GM21390 (cell line): ENCODE measurements around the gene MAN2B2.
"Not testable (repeated sequence)": the region's sequence is repeated elsewhere in the genome, so short reads cannot be mapped to it uniquely, and the experiment has no call there.

Source experiments
- ATAC-seq: cut with Tn5 transposase; IDR thresholded peaks from one replicate; pipeline ENCODE4 v1.9.1; 2021; ENCODE audit not compliant: unreplicated experiment

Gene MAN2B2

DNA sequence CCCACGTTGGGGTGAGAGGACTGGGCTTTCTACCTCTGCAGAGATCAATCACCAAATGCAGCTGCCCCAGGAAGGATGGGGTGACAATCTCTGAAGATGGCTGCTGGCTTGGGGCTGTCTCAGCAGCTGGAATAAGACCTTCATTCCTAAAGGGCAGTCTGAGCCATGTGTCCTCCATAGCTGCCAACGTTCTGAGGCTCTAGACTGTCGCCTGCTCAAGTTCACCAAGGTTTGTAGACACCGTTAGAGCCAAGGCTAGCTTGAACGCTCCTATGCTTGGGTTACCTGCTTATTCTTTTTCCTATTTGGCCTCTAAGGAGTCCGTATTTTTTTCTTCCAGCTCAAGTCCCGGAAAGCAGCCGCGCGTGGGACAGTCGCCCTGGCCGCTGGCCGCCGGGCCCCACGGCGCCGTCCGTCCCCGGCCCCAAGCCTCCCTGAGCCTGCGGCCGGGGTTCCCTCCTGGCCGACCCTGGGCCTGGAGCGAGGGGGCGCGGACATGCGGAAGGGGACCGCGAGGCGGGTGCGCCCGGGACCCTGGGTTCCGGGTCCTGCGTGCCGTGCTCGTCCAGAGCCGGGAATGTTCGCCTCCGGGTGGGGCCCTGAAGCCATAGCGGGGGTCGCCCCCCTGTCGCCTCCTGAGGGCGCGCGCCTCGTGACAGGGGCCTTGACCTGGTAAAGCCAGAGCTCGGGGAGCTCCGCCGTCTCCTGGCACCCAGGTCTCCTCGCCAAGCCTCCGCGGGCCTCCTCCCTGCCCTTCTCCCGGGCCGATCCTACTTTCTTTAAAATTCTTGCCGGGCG lies 88.8 kb downstream of the MAN2B2 start:
- ATAC-seq = no peak

DNA sequence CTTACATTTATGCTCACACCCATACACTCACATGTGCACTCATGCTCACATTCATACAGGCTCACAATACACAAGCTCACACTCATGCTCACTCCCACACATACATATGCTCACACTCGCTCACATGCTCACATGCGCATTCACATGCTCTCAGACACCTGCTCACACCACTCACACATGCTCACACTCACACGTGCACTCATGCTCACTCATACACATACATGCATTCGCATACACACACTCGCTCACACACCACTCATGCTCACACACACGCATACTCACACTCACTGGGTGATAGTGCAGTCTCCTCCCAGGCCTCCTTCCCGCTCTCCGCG lies 90.3 kb downstream of the MAN2B2 start:
- no peak for ATAC-seq

DNA sequence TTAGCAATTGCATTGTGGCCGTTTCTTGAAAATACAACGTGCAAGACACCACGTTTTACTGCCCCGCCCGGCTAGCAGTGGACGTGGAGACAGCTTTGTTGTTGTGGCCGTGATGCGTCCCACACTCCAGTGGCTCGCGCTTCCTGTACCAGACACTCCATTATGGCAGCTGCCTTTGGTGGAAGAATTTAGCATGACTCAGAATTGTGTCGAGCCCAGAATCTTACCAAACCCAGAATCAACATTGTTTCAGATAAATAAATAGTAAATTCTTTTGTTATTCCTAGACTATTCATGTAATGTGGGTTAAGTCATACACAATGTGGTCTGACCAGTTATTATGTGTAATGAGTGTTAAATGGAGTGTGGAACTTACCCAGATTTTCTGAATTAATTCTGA lies 93.4 kb downstream of the MAN2B2 start:
- ATAC-seq = no peak

DNA sequence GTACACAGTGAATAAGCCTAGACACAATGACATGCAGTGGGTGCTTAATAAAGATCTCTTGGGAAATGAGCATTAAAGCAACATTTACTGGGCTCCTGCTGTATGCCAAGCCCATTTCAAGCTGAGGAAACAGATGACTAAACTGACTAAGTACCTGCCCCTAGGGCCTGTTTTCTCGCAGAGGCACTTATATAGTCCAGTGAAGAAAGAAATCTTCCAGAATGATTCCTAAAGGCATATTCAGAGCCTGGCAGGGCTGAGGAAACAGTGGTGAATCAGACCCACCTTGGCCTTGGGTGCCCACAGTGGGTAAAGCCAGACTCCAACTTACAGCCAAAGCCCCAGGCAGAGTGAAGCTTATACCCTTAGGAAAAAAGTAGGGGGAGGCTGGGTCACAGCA lies 96.7 kb downstream of the MAN2B2 start:
- ATAC-seq = no peak

DNA sequence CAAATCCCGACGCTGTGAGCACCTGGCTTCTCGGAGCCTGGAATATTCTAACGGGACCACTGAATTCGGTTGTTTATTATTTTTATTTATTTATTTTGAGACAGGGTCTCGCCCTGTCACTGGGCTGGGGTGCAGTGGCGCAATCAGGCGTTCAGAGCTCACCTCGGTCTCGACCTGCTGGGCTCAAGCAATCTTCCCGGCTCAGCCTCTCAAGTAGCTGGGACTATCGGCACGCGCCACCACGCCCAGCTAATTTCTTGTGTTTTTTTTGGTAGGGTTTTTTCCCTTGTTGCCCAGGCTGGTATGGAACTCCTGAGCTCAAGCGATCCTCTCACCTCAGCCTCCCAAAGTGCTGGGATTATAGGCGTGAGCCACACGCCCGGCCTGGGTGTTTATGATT lies 97.1 kb downstream of the MAN2B2 start:
- ATAC-seq = no peak

DNA sequence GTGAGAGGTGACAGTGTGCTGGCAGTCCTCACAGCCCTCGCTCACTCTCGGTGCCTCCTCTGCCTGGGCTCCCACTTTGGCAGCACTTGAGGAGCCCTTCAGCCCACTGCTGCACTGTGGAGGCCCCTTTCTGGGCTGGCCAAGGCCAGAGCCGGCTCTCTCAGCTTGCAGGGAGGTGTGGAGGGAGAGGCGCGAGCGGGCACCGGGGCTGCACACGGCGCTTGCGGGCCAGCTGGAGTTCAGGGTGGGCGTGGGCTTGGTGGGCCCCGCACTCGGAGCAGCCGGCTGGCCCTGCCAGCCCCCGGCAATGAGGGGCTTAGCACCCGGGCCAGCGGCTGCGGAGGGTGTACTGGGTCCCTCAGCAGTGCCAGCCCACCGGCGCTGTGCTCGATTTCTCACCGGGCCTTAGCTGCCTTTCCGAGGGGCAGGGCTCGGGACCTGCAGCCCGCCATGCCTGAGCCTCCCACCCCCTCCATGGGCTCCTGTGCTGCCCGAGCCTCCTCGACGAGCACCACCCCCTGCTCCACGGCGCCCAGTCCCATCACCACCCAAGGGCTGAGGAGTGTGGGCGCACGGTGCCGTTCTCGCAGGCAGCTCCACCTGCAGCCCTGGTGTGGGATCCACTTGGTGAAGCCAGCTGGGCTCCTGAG lies 97.7 kb downstream of the MAN2B2 start:
- not testable (repeated sequence) for ATAC-seq
